GM19324 (cell line): ENCODE results near the gene KRT76.
"Not testable (repeated sequence)": the region's sequence is repeated elsewhere in the genome, so short reads cannot be mapped to it uniquely, and the experiment has no call there.

Source experiments
- ATAC-seq: cut with Tn5 transposase; IDR thresholded peaks from one replicate; pipeline ENCODE4 v1.9.1; 2021; ENCODE audit warnings: mild to moderate bottlenecking, moderate library complexity; ENCODE audit not compliant: unreplicated experiment, low FRiP score

Gene KRT76

GRCh38 chr12:52798671-52799504 is 21.7 kb upstream of the KRT76 start:
- no peak for ATAC-seq

DNA sequence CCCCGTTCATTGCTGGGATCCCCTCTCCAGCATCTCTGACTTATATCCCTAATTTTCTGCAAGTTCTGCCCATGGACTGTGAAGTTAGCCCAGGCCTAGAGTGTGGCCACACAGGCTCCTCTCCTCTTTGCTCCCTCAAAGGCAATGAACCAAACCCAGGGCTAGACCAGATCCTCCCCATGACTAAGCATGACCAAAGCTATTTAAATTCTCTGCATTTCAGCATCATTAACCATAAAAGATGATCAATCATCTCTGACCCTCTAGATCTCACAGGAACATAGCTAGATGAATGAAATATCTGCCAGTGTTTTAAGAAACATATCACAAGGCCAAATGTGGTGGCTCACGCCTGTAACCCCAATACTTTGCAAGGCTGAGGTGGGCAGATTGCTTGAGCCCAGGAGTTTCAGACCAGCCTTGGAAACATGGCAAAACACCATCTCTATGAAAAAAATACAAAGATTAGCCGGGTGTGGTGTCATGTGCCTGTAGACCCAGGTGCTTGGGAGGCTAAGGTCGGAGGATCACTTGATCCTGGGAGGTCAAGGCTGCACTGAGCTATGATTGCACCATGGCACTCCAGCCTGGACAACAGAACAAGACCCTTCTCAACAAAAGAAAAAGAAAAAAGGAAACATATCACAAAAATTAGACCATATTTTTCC is 21.0 kb upstream of the KRT76 start:
- ATAC-seq, result no peak

DNA sequence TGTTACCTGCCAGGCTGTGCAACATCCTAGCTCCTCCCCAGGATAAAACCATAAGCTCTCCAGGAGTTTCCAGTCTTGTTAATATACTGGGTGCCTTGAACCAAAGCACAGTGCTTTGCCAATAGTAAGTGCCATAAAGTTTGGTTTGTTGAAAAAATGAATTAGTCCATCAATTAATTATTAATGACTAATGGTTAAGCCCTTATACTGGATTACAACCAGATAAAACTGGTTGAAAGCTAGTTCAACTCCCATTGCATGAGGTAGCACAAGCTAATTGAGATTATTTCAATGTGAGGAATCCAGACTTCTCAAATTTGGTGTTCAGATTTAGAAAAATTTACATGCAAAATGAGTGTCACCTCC is 20.4 kb upstream of the KRT76 start:
- no peak for ATAC-seq

DNA sequence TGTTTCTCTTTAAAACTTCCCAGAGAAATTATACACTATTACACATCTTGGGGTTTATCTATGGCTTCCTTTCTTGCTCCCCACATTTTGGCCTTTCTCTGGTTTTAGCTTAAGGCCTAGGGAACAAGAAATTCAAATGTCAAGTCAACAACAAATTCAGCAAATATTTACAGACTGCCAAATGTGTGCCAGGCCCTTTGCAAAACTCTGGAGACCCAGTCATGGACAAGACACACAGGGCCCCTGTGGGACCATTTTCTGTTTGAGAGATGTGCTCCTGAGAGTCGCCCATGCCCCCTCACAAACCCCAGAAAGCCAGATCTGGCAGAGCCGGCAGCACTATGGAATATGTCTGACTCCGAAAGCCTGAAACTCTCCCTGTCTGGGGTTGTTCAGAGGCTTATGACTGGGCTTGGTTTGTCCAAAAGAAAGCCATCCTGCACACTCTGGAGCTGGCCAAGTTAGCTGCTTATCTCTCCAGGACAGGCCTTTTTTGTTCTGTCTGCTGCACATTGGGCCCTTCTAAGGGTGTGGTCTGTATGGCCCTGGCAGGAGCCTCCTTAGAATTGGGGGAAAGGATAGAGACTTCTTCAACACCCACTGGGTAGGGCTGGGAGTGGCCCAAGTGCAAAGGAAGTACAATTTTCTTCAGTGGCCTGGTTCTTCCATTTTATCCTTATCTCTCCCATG is 19.8 kb upstream of the KRT76 start:
- no peak for ATAC-seq

DNA sequence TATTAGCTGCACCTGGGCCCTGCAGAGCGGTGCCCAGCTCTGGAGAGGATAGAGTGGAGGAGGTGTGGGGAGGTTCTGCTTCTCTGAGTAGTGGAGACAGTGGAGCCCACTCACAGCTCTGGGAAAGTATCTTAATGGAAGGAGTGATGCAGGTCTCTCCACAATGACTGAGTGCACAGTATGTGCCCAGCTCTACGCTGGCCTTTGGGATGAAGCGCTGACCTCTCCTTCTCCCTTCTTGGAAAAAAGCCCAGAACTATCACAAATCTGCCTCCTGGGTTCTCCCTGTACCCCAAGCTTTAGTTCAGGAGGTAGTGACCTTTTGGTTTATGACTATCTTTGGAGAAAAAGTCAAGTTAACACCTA is 19.3 kb upstream of the KRT76 start:
- no peak for ATAC-seq

DNA sequence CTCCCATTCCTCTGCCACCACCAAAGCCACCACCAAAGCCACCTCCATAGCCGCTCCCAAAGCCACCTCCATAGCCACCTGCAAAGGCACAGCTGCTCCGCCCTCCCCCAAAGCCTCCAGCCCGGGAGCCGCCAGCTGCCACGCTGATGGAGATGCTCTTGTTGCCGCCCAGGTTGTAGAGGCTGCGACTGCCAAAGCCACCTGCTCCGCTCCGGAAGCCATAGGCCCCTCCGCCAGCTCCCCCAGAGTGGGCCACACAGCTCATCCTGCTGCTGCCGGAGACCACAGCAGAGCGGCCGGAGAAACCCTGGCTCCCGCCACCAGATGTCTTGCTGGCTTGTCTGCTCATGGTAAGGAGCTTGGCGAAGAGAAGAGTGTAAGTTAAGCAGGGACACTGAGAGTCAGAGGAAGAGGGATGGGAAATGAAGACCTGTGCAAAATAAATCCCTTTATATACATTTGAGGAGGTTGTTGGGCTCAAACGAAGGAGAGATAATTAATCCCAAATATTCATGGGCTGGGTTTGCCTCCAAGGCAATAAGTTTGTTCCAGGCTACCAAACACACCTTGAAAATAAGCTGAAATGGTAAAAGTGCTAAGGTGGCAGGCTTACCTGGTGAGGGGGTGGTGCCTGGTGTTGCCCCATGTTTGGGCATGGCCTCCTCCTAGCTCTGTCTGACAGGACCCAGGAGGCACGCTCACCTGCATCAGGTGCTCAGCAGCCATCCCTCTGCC is 18.7 kb upstream of the KRT76 start, which contains the start of gene KRT3:
Gene KRT3 (minus strand): TSS at position 424 of the 735 bp plus-strand sequence. CDS start 75 bp downstream, at position 349.
- no peak for ATAC-seq

DNA sequence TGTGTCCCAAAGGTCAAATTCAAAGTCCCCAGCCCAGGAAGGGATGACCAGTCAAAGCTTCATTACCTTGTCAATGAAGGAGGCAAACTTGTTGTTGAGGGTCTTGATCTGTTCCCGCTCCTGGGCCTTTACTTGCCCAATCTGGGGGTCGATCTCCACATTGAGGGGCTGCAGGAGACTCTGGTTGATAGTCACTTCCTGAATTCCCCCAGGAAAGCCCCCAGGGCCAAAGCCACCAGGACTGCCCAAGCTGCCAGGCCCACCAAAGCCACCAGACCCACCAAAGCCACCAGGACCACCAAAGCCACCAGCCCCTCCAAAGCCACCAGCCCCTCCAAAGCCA is 18.2 kb upstream of the KRT76 start:
- ATAC-seq, result not testable (repeated sequence)

- ATAC-seq, result no peak
These were observed 17.6 kb upstream of the KRT76 start for GRCh38 chr12:52794479-52795331.

GRCh38 chr12:52792185-52793029 is 15.3 kb upstream of the KRT76 start:
- no peak for ATAC-seq

DNA sequence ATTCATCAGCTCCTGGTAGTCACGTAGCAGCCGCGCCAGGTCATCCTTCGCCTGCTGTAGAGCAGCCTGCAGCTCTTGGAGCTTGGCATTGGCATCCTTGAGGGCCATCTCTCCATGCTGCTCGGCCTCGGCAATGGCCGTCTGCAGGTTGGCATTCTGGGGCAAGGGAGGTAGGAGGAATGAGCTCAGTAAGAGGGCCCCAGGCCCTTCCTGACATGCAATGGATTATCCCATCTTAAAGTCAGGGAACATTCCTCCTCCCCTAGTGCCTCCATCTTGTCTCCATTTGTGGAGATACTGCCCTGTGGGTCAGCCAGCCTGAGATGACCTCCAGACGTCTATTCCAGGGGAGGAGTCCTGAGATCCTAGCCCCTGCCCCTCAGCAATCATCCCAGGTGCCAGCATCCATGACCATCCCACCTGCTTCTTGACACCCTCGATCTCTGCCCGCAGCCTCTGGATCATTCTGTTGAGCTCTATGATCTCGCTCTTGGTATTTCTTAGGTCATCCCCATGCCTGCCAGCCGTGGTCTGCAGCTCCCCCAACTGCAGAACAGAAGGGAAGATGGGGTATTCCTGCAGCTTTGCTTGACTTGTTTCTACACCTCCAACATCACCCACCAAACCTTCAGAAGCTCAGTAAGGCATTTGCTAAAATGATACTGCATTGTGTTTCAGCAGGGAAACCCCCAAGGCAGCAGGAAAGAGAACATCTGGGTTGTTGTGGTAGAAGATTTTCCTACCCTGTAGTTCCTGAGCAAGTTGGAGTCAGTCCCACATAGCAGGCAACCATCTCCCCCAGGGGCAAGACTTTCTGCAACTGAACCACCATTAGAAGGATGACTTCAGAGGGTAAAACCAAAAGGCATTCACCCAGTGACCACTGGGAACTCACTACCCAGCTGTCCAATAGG is 14.4 kb upstream of the KRT76 start:
- no peak for ATAC-seq

DNA sequence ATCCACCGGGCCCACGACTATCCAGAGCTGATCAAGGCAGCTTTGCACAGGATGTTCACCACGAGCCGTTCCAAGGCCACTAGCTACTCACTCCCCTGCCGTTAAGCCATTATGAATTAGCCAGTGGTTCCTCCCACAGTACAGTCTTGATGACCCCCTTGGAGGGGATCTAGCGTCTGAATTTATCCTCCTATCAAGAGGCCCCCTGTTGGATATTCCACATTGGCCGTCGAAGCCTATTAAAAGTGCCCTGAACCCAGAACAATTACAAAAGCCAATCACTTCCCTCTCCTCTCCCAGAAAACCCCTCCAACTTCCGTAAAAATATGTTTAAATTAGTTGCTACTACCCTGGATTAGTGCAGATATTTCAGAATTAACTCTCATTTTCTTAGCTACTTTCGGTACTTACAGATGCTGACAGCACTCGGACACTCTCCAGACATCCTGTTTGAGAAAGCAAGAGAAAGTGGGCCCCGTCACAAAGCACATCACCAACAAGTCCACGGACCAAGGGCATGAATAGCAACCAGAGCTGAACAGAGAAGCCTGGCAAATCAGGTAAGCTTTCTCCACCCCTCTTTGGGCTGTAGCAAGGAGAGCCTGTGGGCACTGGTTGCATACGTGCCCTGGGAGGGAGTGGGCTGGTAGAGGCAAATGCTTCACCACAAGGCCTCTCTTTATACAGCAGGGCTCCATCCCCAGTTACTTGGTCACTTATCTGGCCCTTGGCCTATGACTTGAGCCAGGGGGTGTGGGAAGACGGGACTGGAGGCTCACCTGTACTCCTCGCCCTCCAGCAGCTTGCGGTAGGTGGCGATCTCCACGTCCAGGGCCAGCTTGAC is 13.5 kb upstream of the KRT76 start:
- no peak for ATAC-seq

GRCh38 chr12:52789637-52790426 is 12.7 kb upstream of the KRT76 start:
- ATAC-seq, result no peak

- no peak for ATAC-seq
These were observed 11.9 kb upstream of the KRT76 start for GRCh38 chr12:52788876-52789636.

DNA sequence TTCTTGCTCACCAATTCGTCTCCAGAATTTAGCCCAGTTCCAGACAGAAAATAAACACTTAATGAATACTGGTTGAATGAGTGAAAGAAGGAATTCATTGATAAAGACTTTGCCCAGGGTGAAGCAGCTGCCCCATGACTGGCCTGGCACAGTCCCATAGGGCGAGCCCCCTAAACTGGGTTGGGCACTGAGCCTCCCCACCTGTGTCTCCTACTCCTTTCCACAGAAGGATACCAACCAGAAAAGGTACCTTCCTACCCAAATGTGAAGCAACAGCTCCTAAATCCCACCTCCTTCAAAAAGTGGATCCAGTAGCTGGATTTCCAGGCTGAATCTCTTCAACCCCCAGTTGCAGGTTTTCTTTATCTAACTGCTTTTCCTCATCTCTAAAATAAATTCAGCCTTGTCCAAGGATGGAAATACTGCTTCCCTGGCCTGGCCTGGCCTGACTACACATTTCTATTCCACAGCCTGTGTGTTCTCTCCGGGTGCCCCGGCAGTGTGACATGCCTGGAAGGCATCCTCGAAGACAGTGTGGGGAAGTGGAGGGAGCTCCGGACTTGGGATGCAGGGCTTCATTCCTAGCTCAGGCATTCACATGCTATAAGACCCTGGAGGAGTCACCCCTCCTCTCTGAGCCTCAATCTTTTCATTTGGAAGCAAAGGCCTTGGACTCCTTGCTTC is 11.2 kb upstream of the KRT76 start:
- ATAC-seq, result no peak
